SHP77 (cell line): ENCODE results near the gene RBM23.
"Not testable (repeated sequence)": the region's sequence is repeated elsewhere in the genome, so short reads cannot be mapped to it uniquely, and the experiment has no call there.

Experiments used
- DNase-seq, 2 experiments: peaks; one replicate each; lab custom pipeline; 2025; lab: John Stamatoyannopoulos, UW

Gene RBM23

GRCh38 chr14:22915886-22916521, 2.9 kb downstream of the RBM23 start:
- DNase-seq: no peak

GRCh38 chr14:22914836-22915235, 4.1 kb downstream of the RBM23 start:
- DNase-seq: not testable (repeated sequence)

DNA sequence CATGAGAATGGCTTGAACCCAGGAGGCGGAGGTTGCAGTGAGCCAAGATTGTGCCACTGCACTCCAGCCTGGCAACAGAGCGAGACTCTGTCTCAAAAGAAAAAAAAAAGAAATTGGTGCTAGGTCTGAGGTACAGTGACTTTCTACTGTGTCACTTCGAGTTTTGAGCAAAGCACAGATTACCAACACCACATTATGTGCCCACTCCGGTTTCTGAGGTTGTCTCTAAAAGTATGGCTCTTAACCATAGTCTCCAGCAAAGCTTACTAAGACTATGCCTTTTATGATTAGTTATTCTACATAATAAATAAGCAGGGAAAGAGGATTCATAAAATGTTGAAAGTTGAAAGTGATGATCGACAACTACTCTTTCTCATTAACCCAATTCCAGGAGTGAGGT, 8.0 kb downstream of the RBM23 start:
- DNase-seq: no peak

- DNase-seq: no peak
Measured at GRCh38 chr14:22908601-22909000, 10.3 kb downstream of the RBM23 start.

DNA sequence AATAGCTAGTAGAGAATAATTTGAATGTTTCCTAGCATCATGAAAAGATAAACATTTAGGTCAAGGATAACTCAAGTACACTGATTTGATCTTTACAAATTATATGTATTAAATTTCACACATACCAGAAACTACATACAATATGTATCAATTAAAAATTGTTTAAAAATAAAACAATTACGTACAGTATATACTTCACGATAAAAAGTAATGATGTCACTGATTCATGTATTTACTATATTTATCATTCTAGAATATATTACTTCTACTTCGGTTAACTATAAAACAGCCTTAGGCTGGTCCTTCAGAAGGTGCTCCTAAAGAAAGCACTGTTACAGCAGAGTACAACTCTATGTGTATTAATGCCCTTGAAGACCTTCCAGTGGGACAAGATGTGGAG, 11.5 kb downstream of the RBM23 start:
- DNase-seq: no peak

DNA sequence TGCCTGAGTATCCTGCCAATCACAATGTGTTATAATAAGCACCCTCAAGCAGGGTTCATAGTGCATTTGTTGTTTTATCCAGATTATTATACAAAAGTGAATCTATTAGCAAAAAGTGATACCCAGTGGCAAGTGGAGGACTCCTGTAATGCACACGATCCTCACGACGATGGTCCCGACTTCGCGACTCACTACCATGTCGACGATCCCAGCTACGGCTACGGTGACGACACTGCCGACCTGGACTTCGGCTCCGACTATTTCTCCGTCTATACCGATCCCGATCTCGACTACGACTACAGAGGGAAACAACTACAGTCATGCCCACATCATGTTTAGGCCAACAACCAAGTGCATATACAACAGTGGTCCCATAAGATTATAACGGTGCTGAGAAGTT, 12.9 kb downstream of the RBM23 start:
- no peak for DNase-seq

GRCh38 chr14:22905627-22906026, 13.3 kb downstream of the RBM23 start:
- no peak for DNase-seq

GRCh38 chr14:22903742-22904087, 15.2 kb downstream of the RBM23 start:
- no peak for DNase-seq

- no peak for DNase-seq
Measured at GRCh38 chr14:22901799-22902198, 17.1 kb downstream of the RBM23 start.

DNA sequence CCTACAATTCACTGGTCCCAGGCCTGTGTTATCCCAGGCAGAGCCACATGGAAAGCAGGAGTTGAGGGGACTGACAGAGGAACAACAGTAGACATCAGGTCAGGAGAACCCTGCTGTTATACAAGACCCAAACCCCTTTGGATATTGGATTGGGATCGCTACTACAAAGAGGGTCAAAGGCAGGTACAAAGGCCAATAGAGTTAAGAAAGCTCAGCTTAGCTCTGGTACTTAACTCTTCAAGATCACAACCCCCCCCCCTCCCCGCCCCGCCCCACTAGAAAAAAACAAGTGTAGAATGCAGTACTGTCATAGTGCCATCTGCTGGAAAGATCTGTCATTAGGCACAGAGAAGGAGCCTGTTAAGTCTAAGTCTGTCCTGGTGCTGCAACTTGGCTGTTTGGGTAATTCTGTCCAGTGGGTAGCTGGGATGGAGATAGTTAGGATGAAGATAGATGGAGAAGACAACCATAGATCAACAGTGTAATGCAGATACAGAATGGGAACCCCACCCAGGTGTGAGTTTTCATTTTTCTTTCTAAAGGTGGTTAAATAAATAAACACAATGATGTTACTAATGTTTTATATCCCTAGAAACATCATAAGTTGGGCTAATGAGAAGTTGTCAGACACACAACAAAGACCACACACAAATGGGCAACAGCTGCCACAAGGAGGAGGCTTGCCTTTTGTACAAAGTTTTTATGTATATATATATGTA, 18.7 kb downstream of the RBM23 start:
- DNase-seq: peak; percentile 38 to 49

DNA sequence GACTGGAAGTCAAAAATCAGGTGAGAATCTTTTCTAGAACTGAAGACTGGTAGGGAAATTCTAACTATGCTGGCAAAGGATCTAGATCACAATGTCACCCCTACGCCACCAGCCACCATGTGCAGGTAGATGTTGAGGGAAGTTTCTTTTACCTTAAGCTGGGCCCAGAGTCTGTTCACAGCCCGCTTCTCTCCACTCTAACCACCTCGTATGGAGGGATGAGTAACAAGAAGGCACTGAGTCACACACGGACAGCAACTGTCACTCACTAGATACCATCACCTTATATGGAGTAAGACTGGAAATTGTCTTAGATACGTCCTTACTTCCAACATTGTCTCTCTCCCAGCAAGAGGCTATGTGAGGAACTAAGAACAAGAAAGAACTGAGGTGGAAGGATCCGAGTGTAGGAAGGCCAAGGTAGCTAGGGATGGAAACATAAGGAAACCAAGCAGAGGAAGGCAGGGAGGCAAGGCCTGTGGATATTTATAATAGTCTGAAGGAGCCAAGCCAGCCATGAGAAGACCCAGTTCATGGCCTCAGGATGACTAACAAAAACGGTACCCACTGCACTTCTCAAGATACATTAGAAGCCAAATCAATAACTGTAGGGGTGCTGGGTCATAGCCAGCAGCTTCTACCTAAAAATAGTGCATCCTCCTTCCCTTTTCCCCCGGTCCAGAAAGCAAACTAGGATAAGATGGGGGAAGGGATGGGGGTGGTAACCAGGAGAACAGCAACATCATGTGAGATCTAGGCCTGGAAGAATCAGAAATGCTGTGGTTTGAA, 20.5 kb downstream of the RBM23 start:
- DNase-seq: no peak

DNA sequence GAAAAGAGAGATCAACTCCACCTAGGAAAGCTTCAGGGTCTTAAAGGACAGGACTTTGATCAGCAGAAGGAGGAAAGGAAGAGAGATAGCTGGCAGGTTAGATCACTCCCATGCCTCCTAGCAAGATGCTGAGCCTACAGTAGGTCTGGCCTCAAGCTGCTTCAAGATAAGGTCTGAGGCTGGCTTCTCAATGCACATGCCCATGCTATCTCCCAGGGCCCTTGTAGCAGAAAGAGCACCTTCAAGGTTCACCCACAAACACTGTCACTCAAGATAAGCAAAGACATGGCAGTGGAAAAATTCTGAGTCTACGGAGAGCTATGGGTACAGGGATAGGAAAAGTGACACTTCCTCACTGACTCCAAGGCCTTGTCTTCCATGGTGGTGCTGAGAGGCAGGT, 21.6 kb downstream of the RBM23 start:
- no peak for DNase-seq

- DNase-seq: no peak
Measured at GRCh38 chr14:22896760-22897159, 22.2 kb downstream of the RBM23 start.

DNA sequence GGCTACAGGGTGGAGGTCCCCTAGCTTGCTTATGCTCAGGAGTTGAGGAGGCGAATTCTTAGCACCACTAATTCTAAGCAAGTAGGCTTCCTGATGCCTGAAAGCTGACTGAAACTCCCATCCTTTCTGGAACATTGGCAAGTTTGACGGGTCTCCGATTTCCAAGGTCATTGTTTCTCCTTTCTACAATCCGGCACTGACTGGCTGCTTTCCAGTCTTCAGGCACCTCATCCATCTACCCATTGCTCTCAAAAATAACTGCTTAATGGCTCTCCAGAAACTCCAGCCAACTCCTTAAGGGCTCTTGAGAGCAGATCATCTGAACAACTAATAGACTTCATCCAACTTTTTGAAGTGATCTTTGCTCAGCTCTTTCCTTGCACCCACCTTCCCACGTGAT, 22.6 kb downstream of the RBM23 start:
- DNase-seq: no peak

DNA sequence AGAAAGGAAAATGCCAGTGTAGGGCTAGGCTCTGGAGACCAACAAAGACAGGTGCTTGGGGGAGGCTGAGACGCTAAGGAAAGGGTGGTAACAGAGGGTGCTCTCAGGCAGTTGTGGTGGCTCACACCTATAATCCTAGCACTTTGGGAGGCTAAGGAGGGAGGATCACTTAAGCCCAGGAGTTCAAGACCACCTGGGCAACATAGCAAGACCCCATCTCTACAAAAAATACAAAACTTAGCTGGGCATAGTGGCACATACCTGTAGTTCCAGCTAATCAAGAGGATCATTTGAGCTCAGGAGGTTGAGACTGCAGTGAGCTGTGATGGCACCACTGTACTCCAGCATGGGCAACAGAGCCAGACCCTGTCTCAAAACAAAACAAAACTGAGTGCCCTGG, 23.5 kb downstream of the RBM23 start:
- DNase-seq: no peak

- no peak for DNase-seq
Measured at GRCh38 chr14:22893706-22894105, 25.2 kb downstream of the RBM23 start.

DNA sequence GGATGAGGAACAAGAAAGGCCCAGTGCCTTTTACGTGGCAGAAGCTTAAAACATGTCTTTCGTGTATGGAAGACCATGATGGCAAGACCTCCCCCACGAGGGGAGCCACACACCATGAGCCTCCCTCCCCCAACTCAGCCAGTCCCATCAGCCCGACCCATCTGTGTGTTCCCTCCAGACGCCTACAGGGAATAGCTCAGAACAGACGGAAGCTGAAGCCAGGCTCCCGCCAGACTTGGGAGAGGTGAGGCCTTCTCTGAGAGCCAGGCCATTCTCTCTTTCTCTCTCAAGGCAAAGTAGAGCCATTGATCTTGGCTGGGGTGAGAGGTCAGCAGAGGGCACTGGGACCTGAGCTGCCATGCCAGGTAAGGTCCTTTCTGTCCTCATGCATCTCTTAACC, 26.5 kb downstream of the RBM23 start:
- DNase-seq: no peak

GRCh38 chr14:22890416-22890815, 28.5 kb downstream of the RBM23 start:
- DNase-seq: no peak

DNA sequence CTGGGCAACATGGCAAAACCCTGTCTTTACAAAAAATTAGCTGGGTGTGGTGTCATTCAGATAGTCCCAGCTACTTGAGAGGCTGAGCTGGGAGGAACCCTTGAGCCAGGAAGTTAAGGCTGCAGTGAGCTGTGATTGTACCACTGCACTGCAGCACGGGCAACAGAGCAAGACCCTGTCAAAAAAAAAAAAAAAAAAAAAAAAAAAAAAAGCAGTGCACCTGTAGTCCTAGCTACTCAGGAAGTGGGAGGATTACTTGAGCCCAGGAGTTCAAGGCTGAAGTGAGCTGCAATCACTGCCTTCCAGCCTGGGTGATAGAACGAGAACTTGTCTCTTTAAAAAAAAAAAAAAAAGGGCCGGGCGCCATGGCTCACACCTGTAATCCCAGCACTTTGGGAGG, 30.3 kb downstream of the RBM23 start:
- no peak for DNase-seq

GRCh38 chr14:22887990-22888378, 31.0 kb downstream of the RBM23 start:
- no peak for DNase-seq

- peak; percentile 94 to 95 for DNase-seq
Measured at GRCh38 chr14:22887260-22887989, 31.5 kb downstream of the RBM23 start.

DNA sequence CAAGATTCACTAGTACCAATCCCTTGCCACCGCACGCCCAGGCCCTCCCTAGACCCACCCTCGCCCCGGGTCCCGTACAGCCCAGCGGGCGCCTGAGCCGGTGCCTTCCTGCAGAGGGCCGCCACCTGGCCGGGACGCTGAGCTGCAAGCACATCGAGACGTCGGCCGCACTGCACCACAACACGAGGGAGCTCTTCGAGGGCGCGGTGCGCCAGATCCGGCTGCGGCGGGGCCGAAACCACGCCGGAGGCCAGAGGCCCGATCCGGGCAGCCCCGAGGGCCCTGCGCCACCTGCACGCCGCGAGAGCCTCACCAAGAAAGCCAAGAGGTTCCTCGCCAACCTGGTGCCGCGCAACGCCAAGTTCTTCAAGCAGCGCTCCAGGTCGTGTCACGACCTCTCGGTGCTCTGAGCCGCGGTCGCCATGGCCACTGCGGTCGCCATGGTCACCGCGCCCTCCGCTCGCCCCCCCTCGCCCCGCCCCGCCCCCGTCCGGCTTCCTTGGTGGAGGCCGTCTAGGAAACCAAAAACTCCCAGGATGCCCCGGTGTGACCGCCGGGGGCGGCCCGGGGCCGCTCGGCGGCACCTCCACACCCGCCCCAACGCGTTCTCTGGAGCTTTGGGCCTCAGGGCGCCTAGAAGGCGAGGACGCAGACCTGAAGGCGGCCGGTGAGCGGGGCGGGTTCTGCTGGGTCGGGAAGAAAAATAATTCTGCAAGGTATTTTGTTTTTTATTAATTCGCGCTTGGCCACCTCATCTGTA, 32.3 kb downstream of the RBM23 start:
- peak; percentile 80 to 88 for DNase-seq
